Measurements from ENCODE around the gene CDC5L.
A peak's percentile ranks its signal among the peaks of the same experiment; 100 is the strongest.

Gene CDC5L

DNA sequence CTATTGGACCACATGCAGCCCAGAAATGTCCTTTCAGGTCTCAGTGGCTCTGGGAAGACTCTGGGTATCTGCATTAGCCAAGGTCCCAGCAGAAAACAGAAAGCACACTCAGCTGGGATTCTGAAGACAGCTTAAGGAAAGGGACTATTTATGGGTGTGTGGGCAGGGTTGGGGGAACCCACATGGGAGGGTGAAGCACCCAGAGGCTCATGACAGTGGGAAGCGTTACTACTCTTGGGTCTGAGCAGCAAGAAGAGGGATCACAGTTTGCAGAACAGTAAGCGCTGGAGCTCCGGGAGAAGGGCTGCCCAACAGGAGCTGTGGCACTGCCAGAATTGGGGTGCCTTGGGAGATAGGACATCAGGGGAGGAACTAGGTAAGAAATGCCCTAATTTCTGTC lies 12.4 kb upstream of the CDC5L start:
- peak in 3 of 4 experiments; percentile 33 to 50 (median 34) for DNase-seq

DNA sequence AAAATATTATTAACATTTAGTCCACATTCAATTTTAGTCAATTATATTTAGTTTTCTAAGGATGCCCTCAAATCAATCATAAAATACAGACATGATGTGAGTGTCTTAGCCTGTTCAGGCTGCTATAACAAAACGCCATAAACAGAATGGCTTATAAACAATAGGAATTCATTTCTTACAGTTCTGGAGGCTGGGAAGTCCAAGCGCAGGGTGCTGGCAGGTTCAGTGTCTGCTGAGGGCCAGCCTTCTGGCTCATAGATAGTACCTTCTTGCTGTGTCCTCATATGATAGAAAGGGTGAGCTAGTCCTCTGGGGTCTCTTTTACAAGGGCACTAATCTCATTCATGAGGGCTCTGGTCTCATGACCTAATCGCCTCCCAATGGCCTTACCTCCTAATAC lies 10.0 kb upstream of the CDC5L start:
- DNase-seq: no peak

DNA sequence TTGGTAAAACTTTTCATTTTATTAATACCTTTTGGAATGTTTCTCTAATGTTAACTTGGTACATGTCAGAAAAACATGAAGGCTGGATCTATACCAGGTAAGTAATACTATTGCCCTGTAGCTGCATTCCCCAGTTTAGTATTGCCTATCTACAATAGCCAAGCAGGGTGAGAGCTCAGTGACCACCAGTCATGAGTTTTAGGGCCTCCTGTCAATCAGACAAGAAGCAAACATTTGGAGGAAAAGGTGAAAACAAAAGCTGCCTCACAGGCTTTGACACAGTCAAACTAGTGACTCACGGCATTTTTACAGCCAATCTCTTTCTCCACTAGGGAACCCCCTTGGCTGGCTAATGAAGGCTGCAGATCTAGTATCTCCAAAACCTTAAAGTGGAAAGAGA lies 9.5 kb upstream of the CDC5L start:
- no peak for DNase-seq

DNA sequence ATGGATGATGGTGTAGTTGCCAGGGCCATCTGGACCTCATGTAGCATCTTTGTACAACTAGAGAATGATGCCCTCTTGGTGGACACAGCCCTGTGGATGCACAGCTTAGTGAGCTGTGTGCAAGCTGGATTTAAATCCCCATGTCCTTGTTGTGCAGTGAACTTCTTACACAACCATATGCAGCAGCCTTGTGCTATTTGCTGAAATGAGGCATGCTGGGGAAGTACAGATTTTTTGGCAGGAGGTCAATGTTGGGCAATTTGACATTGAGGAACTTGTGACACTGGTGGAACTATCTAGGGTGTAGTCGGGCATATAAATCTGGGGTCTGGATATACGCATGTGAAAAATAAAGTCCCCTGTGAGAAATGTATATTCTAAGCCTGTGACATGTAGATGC lies 5.8 kb upstream of the CDC5L start:
- peak; percentile 83 to 96 (median 92) for DNase-seq

DNA sequence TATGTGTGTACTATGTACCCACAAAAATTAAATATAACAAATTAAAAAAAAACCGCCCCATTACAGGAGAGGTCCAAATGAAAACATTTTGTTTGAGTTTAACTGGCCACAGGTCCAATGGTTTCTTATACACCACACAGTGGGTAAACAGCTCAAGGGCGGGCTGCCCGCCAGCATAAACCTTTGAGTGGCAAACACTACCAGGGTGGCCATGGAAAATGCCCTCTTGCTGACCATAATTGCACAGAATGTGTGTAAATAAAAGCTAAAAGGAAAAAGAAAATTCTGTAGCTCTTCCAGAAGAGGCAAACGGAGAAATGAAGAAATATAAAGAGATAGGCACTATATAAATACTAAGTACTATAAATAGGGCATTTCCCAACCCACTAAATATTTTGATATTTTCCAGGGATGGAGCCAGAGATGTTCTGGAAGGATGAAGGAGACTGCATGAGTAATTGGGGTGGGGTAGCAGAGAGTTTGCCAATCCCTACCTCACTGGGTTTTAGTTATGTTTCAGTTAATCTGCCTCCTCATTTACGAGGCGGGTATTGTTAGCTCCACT lies 1.1 kb upstream of the CDC5L start:
- no peak for DNase-seq

DNA sequence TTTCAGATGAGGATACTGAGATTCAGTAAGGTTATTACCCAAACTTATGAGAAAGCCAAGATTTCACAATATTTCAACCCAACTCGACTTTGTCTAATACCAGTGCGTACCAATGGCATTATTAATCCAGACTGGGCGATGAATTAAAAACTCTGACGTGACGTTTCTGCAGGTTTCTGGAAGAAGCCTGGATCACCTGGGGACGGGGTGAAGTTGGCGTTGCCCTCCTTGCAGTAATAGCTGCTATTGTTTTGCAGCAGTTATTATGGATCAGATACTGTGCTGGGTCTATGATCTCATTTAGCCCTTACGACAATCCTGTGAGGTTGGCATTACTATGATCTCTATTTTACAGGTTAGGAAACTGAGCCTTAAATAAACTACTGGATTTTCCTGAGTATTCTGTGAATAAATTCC lies 569 bp upstream of the CDC5L start:
- peak in 3 of 4 experiments; percentile 9 to 28 (median 21) for DNase-seq

DNA sequence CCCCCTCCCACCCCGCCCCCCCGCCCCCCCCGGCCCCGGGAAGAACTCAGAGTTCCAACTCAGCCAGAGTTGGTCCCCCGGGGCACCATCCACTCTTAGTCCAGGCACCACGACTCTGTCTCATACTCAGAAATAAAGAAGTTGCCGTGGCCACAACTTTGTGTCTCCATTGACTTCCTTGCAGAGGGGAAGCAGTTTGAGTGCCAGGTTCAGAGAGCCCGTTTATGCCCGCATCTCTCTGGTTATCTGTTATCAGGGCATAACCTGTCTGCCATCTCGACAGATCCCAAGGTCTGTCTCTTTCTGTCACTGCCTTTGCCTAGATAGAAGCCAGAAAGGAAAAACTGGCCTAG lies 605 bp downstream of the CDC5L start:
- DNase-seq: no peak

DNA sequence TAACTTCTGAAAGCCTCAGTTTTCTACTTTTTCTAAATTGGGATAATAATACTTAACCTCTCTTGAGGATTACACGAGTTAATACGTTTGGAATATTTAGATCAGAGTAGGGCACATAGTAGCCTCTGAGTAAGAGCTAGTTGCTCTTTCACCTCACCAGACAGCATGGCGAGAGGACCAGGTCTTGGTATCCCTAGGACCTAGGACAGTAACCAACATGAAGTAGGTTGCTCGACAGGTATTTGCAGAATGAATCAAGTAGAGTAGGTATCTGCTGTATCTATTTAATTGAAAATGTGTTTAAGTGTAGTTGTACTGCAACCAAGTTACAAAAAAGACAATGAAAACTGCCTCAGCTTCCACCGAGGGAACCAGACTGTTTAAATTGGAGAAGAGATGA lies 1.4 kb downstream of the CDC5L start:
- DNase-seq: no peak

DNA sequence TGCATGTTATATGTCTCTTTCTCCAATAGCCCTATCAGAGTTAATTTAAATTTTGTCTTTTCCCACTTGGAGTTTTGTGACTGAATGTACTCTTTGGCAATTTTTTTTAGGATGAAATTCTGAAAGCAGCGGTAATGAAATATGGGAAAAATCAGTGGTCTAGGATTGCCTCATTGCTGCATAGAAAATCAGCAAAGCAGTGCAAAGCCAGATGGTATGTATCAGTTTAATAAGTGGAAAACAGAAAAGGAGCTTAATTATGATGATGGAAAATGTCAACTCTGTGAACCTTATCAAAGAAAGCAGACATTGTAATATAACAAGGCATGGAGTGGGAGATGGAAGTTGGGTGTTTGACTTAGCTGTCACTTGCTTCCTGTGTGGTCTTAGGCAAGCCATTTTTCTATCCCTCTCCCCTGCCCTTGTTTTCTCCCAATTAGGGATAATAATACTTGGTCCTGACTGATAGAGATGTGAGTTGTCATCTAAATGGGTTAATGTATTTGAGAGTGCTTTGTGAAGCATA lies 2.7 kb downstream of the CDC5L start:
- DNase-seq: no peak

DNA sequence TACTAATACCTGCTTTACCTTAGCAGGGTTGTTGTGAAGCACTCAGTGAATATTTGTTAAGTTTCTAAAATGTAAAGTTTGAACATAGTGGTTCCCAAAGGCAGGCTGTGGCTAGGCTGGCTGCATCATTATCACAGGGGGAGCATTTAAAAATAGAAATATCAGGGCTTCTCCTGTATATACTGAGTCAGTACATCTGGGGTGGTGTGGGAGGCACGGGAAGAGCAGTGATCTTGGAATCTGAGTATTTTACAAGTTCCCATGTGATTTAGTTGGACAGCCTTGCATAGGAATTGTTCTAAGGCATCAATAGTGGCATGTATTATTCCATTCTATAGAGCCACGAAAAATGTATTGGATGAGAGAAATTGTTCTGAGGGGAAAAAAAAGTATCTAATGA lies 8.0 kb downstream of the CDC5L start:
- DNase-seq: no peak

DNA sequence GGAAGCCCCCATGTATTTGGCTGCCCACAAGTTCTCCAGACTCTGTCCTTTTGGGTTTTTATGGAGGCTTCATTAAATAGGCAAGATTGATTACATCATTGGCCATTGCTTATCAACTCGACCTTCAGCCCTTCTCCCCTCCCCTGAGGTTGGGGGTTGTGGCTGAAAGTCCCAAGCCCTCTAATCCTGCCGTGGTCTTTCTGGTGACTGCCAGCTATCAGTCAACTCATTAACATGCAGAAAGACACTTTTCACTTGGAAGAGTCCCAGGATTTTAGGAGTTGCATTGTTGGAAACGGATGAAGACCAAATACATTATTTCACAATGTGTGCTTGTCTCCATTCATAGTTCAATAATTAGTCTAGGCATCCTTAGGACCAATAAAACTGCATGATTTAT lies 9.5 kb downstream of the CDC5L start:
- DNase-seq: no peak

DNA sequence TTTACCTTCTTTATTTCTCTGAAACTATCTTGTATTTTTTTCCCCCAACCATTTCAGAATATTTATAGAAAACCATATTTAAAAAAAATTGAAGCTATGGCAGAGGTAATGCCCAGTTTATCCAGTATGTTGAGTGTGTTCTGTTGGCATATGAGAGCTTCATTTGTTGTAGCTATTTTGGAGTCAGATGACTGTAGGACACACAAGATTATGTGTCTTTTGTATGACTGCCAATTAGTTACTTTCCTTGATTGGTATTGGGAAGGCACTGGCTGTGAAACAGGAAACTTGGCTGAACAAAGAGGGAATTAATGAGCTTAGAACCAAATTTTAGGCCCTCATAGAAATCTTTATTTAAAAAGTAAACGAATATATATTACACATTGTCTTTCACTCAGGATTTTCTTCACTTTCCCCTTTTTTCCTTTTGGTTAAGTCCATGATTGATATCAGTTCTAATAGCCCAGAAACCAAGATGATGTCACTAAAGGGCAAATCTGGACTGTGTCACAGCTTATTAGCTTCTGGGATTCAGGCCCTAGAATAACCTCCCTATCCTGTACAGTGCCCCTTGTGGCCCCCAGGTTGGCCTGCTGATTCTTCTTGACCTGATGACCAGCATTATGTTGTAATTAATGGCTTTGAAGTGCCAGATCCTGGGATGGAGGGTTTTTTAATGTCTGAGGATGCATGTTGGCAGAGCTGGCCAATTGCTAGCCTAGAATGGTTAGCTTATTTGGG lies 10.1 kb downstream of the CDC5L start:
- no peak for DNase-seq

DNA sequence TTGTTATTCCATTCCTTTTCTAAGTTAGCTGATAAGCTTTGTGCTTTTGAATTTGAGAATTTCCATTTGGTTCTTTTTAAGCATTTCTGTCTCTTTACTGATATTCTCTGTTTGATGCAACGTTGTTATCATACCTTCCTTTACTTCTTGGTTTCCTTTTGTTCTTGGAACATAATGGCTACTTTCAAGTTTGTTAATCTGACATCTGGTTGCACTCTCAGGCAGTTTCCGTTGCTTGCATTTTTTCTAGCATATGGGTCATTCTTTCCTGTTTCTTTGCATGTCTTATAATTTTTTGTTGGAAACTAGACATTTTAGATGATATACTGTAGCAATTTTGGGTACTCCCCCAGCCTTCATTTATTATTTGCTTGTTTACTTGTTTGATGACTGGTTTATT lies 12.5 kb downstream of the CDC5L start:
- DNase-seq: no peak

DNA sequence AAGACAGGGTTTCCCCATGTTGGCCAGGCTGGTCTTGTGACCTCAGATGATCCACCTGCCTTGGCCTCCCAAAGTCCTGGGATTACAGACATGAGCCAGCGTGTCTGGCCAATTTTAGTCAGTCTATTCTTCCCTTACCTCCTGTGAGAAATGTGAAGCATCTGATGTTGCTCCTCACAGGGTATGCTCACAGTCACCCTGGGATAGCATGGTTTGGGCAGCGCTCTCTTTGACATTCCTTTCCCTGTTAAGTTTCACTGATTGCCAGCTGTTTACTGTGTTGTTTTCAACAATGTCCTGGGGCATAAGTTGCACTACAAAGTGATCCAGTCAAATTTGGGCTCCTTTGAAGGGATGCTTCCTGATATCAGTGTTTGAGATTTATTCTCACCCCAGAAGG lies 13.1 kb downstream of the CDC5L start:
- DNase-seq: no peak

DNA sequence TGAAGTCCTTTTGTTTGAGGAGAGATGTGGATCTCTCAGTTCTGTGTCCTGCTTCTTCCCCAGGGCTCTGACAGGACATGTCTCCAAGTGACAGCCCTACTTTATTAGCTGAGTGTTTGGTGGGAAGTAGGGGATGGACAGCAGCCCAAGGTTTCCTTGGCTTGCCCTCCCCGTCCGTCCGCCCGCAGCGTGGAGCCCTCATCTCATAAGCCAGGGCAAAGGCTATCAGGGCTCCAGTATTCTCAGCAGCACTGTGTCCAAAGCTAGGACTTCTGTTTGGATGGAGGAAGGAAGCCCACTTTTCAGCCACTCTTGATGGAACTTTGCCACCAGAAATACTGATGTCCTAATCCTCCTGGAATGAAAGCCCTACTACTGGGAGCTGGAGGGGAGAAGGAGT lies 13.6 kb downstream of the CDC5L start:
- DNase-seq: no peak

DNA sequence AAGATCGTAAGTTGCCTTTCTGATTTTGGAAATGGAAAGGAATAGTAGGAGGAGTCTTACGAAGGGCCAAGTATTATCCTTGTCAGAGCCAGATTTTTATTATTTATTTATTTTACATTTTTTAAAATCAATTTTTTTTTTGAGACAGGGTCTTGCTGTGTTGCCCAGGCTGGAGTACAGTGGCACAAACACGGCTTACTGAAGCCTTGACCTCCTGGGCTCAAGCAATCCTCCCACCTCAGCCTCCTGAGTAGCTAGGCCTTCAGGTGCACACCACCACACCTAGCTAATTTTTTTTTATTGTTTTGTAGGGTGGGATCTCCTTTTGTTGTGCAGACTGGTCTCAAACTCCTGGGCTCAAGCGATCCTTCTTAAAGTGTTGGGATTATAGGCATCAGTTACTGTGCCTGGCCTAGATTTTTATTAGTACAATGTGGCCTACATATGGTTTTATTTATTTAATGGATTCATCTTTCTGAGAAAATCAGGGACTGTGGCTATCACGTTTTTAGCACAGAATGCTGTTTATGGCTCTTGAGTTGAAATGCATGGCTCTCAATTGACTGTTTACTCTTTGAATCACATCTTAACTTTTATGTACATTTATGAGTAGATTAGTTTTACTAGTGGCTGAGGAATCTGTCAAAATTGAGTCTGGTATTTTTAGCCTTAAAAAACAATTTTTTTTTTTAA lies 16.7 kb downstream of the CDC5L start:
- no peak for DNase-seq

DNA sequence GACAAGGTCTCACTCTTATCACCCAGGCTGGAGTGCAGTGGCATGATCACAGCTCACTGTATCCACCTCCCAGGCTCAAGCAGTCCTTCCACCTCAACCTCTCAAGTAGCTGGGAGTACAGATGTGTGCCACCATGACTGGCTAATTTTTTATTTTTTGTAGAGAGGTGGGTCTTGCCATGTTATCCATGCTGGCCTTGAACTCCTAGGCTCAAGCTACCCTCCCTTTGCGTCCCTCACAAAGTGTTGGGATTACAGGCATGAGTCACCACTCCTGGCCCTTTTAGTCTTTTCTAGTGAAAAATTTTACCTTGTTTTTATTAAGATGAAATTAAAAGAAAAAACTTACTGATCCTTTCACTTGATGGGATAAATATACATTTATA lies 17.2 kb downstream of the CDC5L start:
- DNase-seq: no peak

DNA sequence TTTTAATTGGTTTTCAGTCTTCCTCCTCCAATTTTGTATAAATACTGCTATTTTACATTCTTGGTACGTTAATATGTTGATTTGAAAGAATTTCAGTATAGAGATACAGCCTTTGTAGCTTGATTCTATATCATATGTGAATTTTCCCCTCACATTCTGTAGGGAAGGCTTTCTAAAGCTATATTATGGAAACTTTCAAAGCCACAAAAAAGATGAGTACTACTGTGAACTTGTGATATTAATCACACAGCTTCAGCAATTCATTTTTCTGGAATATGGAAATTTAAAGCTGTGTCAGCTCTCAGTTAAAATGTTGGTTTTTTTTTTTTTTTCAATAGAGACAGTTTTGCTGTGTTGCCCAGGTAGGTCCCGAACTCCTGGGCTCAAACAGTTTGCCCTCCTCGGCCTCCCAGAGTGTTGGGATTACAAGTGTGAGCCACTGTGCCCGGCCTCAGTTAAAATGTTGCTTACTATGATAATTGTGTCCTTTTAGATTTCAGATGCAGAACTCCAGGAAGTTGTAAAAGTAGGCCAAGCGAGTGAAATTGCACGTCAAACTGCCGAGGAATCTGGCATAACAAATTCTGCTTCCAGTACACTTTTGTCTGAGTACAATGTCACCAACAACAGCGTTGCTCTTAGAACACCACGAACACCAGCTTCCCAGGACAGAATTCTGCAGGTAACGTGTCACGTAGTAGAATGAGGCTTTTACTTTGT lies 20.6 kb downstream of the CDC5L start:
- DNase-seq: no peak

DNA sequence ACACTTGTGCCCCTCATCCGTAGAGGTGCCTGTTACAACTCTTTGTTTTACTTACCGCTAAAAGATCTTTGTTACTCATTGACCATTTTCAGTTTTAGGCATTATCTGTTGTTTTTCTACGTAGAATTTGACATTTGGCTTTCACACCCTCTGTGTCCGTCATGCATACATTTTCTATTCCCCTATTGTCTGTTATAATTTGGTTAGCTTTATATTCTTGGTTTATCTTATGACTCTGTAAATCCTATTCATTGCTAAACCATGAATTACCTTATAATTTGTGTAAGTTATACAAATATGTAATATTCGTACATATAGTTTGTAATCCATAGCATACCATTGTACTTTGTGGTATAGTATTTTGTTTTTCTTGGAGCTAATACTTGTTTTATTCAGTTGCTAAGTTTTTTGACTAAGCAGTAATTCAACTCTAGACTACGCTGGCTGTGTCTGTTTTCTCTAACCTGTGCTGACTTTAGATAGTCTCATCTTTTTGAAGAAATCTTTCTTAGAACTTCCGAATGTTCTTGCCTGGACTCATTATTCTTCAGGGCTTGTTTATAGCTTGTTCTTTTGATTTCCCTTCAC lies 21.8 kb downstream of the CDC5L start:
- no peak for DNase-seq

DNA sequence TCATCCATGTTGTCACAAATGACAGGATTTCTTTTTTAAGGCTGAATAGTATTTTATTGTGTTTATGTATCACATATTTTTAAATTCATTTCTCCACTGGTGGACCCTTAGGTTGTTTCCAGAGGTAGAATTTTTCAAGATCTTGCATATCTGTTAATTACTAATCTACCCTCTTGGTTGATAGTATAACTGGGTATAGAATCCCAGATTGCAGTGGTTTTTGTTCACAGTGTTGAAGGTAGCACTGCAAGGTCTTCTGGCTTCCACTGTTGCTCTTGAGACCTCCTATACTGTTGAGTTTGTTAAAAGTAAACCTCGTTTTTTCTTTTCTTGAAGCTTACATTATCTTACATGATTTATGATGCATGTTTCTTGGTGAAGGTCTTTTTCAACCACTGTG lies 22.9 kb downstream of the CDC5L start:
- DNase-seq: no peak

DNA sequence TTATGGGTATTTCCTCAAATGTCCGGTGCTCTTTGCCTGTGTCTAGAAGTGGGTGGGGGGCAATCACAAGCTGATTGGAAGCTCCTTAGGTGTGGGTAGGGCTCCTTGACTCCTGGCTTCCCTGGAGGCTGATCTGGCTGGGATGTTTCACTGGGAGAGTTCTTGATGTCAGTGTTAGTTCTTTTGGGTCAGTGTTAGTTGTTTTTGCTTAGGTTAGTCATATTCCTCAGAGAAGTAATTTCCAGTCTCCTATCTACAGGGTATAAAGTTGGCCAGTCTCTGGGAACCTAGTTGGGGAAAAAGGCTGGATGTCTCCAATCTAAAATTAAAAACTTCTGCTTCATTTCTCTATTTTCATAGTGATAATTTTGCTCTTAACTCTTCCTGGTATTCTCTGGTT lies 23.6 kb downstream of the CDC5L start:
- no peak for DNase-seq

DNA sequence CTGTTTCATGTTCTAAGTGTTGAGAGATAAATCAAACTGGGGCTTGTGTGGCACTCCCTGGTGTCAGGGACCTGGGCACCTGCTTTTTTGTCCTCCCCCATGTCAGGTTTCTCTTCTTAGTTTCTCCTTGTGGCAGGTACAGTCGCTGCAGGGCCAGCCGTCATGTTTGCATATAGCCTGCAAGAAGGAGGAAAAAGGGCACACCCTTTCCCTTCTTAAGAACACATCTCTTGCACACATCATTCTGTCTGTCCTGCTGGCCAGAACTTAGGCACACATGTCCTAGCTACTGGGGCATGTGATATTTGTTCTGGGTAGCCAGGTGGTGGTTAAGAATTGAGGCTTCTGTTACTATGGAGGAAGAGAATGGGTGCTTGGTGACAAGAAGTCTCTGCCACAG lies 27.9 kb downstream of the CDC5L start:
- no peak for DNase-seq

Measured in suppressor macrophage (primary cell).